PC-9 (cell line): ENCODE measurements around the gene KLHL10. TPM values are rescaled to one million over a fixed set of nuclear protein-coding genes. Genes with fewer than 3 reads are reported as not detected.

ENCODE experiments used
- BruUV-seq: library from RNA; stranded (reverse); fragments of 400-500 nt; replicated peaks from 2 replicates; lab custom pipeline; 2021; lab: Mats Ljungman, UMichigan
- CTCF ChIA-PET: fragments of 300-600 bp; sonication (Branson Sonifier 250); formaldehyde crosslinking; loops from one replicate; lab custom pipeline; 2022; ENCODE audit warnings: antibody characterized with exemption; lab: Charles Lee
- POLR2A ChIA-PET: fragments of 300-600 bp; sonication (Branson Sonifier 250); formaldehyde crosslinking; loops from one replicate; lab custom pipeline; 2022; ENCODE audit warnings: antibody characterized with exemption; ENCODE audit not compliant: unreplicated experiment; lab: Charles Lee
- DNase-seq, 2 experiments: peaks; one replicate each; pipeline versions ENCODE4 v3.0.0 to v3.0.0-alpha.2; 2015 to 2022; ENCODE audit warnings: mixed read lengths in 1 of 2
- H2AFZ ChIP-seq: fragments of 200-600 bp; sonication (generic); 2 replicates; pipeline ENCODE4 v1.8.1; 2017; ENCODE audit warnings: antibody characterized with exemption
- H3F3A ChIP-seq: fragments of 200-600 bp; sonication (generic); 2 replicates; pipeline ENCODE4 v1.8.1; 2017; ENCODE audit warnings: antibody characterized with exemption, mild to moderate bottlenecking, low read depth; ENCODE audit not compliant: insufficient read depth
- H3K27ac ChIP-seq: fragments of 200-600 bp; sonication (generic); 2 replicates; pipeline ENCODE4 v1.6.1; 2016; ENCODE audit warnings: mixed run types
- H3K27me3 ChIP-seq: fragments of 200-600 bp; sonication (generic); 2 replicates; pipeline ENCODE4 v1.6.1; 2016; ENCODE audit warnings: low read depth, mixed run types; ENCODE audit not compliant: insufficient read depth
- H3K36me3 ChIP-seq: fragments of 200-600 bp; sonication (generic); 2 replicates; pipeline ENCODE4 v1.6.1; 2016; ENCODE audit warnings: low read depth, mixed run types
- H3K4me1 ChIP-seq: fragments of 200-600 bp; sonication (generic); replicated peaks from 2 replicates; pipeline ENCODE4 v1.6.1; 2016; ENCODE audit warnings: mixed run types; ENCODE audit not compliant: insufficient read depth
- H3K4me2 ChIP-seq: fragments of 200-600 bp; sonication (generic); 2 replicates; pipeline ENCODE4 v1.6.1; 2017; ENCODE audit warnings: mixed run types
- H3K4me3 ChIP-seq: fragments of 200-600 bp; sonication (generic); 2 replicates; pipeline ENCODE4 v1.6.1; 2016; ENCODE audit warnings: mixed run types
- H3K79me2 ChIP-seq: fragments of 200-600 bp; sonication (generic); 2 replicates; pipeline ENCODE4 v1.6.1; 2017; ENCODE audit warnings: low read depth, mixed run types
- H3K9me2 ChIP-seq: fragments of 200-600 bp; sonication (generic); 2 replicates; pipeline ENCODE4 v1.8.1; 2017; ENCODE audit warnings: mild to moderate bottlenecking; ENCODE audit not compliant: insufficient read depth
- H3K9me3 ChIP-seq: fragments of 200-600 bp; sonication (generic); 2 replicates; pipeline ENCODE4 v1.8.1; 2016; ENCODE audit warnings: low read depth; ENCODE audit not compliant: insufficient read depth
- H4K20me1 ChIP-seq: fragments of 200-600 bp; sonication (generic); 2 replicates; pipeline ENCODE4 v1.8.1; 2017; ENCODE audit not compliant: insufficient read depth
- CTCF ChIP-seq: fragments of 200-600 bp; sonication (generic); conservative IDR thresholded peaks from 2 replicates; pipeline ENCODE4 v1.6.1; 2017; ENCODE audit warnings: mixed run types, antibody characterized with exemption, mild to moderate bottlenecking, moderate library complexity
- EZH2 ChIP-seq: fragments of 200-600 bp; sonication (generic); IDR thresholded peaks from 2 replicates; pipeline ENCODE4 v1.8.0; 2017; ENCODE audit warnings: antibody characterized with exemption, low read depth
- intact Hi-C: fragments of 100-400 bp; cut with micrococcal nuclease; formaldehyde crosslinking; loops from one replicate; pipeline ENCODE4 v1.10.0; 2022; ENCODE audit not compliant: unreplicated experiment
- total RNA-seq: library from RNA; stranded (reverse); gene quantifications from 2 replicates; pipeline ENCODE4 v1.2.3, GENCODE V29; 2021

The KLHL10 gene
- total RNA-seq, 1 experiment from 2014 or later: not detected

GRCh38 chr17:41806685-41807445 is 30.8 kb upstream of the KLHL10 start:
- Histone ChIP-seq H3K27ac (no peak overlapping the region), H4K20me1 (no peaks in the 10 kb centered on the region), H3K36me3 (0 out of 2 replicates have a peak, but pooled peaks cover 7% of the 10 kb centered on the region), H3K79me2 (peaks cover 33% of the 10 kb centered on the region), H3K9me2 (no peaks in the 10 kb centered on the region), H3F3A (peaks cover 13% of the 10 kb centered on the region), H2AFZ (no peak overlapping the region), H3K4me1 (peaks cover 17% of the 10 kb centered on the region), H3K4me2 (no peak overlapping the region), H3K27me3 (no peaks in the 10 kb centered on the region), H3K4me3 (no peak overlapping the region), H3K9me3 (no peaks in the 10 kb centered on the region)
- ChIA-PET CTCF (no interaction called here), POLR2A (no interaction called here)
- intact Hi-C loops: no loop called here
- TF ChIP-seq CTCF (no peak), EZH2 (no peak)
- no TSS peak for BruUV-seq
- DNase-seq: no peak

GRCh38 chr17:41810659-41811548 is 26.7 kb upstream of the KLHL10 start:
- Histone ChIP-seq H3K27ac (0 out of 2 replicates have a peak overlapping the region, but pooled peaks have one; percentile 22), H3K79me2 (peaks cover 55% of the 10 kb centered on the region), H3K4me3 (peak overlapping the region; percentile 94), H2AFZ (peak overlapping the region; percentile 84), H3K4me1 (peaks cover 27% of the 10 kb centered on the region), H3K36me3 (0 out of 2 replicates have a peak, but pooled peaks cover 7% of the 10 kb centered on the region), H3K9me3 (no peaks in the 10 kb centered on the region), H3F3A (peaks cover 12% of the 10 kb centered on the region), H4K20me1 (no peaks in the 10 kb centered on the region), H3K27me3 (no peaks in the 10 kb centered on the region), H3K9me2 (no peaks in the 10 kb centered on the region), H3K4me2 (peak overlapping the region; percentile 80)
- intact Hi-C loops: no loop called here
- DNase-seq: no peak
- POLR2A ChIA-PET: interaction anchor here (0.6 to 0.9 kb wide), 4 partner anchors 24 to 79 kb away, joined by 3 to 7 read pairs (median 4); partner anchors contain the start of gene JUP
- BruUV-seq: no TSS peak
- CTCF ChIA-PET: interaction anchor here (0.6 to 1.3 kb wide), 2 partner anchors 115 to 679 kb away, joined by 3 to 4 read pairs; no protein-coding TSS in a partner anchor
- TF ChIP-seq CTCF: no peak
- no peak for TF ChIP-seq EZH2
